ENCODE results near the gene STK24.

DNA sequence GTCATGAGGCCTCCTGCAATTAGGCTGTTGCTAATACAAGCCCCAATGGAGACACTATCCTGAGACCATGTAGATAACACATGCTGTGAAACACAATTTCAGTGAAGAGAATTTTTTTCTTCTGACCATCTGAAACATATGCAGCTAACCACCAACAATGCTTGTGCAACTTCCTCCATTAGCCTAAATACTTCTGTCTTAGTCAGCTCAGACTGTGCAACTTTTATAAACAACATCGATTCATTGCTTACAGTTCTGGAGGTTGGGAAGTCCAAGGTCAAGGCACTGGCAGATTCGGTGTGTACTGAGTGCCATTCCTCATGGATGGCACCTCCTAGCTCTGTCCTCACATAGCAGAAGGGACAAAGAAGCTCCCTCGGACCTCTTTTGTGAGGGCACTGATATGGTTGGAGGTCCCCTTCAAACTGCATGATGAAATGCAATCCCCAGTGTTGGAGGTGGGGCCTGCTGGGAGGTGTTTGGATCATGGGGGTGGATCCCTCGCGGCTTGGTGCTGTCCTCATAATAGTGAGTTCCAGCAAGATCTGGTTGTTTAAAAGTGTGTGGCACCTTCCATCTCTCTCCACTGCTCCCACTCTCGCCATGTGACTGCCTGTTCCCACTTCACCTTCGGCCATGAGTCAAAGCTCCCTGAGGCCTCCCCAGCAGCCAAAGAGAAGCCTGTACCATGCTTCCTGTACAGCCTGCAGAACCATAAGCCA is 27.7 kb downstream of the STK24 start:
- TF ChIP-seq POLR2AphosphoS5 (IDR thresholded peaks at IDR 0.05; ENCODE audit: borderline replicate concordance, low read depth, low read length), result no peak
- TF ChIP-seq EZH2 (IDR thresholded peaks at IDR 0.05), result no peak
- TF ChIP-seq FOXP2 (optimal IDR thresholded peaks at IDR 0.05; ENCODE audit: control extremely low read depth, extremely low read length, insufficient read depth), result no peak
